NCI-H2029 (cell line): ENCODE results near the gene HEY2.
"Not testable (repeated sequence)": the region's sequence is repeated elsewhere in the genome, so short reads cannot be mapped to it uniquely, and the experiment has no call there.

ENCODE experiments used
- DNase-seq: peaks from one replicate; lab custom pipeline; 2025; lab: John Stamatoyannopoulos, UW

The HEY2 gene

DNA sequence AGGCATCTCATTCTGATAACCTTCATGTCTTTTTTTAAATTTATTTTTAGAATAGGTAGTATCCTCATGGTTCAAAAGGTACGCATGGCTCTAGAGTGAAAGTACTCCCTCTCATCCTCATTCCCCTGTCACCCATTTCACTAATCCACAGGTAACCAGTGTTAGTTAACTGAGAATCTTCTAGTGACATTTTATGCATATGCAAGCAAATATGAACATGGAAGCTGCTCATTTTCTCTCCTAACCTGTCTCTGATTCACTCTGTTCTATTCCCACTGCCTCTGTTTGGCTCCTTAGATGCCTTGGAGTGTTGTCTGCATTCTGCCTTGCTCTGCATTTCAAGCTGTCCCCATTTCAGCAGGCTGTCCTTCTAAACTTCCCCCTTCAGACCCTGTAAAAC, 45.9 kb downstream of the HEY2 start:
- DNase-seq = no peak

DNA sequence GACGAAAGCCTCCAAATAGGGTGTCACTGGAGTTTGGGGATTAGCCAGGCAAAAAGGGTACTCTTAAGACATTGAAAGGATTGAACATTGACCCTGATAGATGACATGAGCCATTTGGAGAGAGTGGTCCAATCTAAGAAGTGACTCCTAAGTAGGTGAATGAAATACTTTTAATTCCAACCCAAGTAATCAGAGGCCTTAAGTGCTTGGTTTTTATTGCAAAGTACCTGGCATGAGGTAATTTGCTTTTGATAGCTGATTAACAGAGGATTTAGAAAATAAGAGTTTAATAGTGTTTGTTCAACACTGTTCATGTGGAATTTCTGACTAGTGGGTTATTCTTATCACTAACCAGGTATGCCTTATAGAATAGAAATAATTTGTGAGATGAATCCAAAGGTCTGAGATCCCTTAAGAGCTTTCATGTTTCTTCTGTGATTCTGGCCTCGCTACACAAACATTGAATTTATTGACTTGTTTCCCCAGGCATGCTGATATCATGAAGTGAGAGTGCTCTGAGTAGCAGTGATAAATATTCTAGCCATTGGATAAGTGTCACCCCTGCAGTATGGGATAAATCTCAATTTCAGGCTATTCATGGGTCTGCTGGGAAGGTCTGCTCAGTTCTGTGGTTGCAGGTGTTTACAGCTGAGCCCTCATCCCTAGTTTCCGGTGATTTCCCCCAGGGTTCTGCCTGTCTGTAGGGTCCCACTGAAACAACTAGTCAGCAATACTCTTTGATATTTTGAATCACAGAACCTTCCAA, 47.9 kb downstream of the HEY2 start:
- DNase-seq = no peak

DNA sequence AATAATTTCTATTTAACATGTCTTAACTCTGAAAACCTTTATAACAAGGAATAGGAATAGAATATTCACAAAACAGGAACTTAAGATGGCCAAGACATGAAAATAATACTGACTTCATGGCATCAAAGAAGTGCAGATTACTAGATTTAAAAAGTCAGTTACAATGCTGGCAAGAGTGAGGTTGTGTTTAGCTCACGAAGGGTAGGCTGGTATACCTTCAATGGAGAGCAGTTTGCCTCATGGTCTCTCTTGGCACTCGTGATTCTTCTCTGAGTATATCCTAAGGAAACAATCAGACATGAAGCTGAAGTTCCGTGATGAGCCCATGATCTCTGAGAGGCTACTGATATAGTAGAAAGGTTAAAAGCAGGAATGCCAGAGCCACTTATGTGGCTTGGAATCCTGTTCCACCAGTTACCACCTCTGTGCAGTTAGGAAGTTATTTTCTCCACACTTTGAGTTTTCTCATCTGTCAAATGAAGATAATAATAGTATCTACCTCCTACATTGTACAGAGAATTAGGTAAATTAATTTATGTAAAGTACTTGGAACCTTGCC, 48.5 kb downstream of the HEY2 start:
- DNase-seq = no peak

DNA sequence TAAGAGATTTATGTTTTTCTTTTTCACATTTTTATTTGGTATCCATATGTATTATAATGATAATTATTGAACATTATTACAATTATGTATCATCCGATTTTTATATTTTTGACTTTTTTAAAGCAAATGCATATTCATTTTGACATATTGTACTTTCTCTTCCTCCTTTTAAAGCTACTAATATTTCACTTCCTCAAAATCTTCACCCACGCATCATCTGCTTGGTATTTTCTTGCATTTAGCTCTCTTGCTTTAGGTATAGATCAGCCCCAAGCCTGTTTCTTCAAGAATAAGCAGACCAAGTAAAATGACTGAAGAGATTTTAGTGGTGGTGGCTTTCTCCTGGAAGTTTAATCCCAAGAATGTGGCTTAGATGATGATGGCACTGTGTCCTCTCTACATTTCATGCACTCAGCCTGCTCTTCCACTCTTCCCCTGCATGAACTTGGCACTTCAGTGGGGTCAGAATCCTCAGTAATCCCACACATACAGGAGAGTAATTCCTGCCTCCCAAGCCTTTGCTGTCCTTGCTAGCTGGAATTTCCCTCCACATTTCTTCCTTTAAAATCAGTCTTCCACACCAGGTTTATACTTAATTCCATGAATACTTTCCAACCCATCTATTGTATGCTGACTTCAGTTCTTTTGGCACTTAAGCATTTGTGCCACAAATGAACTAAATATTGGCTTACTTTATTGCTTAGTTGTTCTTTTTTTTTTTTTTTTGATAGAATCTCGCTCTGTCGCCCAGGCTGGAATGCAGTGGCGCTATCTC, 49.5 kb downstream of the HEY2 start:
- DNase-seq = no peak

DNA sequence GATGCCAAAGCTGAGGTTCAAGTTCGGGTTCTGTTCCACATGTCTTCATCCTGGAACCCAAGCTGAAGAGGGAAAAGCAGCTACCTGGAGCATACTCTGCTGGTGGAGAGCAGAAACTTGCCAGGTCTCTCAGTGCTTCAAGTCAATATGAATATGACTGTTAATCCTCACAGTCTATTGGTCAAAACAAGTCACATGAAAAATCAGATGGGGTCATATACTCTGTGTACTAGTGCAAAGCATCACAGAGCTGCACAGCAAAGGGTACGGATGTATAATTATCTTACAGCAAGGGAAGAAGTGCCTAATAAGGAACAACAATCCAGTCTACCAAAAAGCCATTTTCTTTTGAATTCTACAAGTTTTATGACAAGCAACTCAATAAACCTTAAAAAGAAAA, 53.0 kb downstream of the HEY2 start:
- no peak for DNase-seq

DNA sequence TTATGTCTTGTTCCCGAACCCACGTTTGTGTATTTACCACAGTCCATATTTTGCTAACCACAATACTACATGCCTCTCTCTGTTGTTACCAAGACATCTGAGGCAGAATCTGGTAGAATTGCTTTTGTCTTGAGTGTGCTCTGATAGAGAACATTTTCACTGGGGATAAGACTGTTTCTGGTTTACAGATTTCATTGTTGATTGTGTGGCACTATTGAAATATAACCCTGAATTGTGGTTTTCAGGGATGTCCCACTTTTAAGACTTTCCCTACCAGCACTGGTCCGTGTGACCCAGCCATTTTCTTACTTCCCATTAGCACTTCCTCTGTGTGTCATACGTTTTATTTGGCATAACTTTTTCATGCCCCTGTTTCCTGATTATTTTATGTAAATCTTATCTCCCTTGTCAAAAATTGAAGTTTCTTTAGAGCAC, 53.5 kb downstream of the HEY2 start:
- DNase-seq = no peak

DNA sequence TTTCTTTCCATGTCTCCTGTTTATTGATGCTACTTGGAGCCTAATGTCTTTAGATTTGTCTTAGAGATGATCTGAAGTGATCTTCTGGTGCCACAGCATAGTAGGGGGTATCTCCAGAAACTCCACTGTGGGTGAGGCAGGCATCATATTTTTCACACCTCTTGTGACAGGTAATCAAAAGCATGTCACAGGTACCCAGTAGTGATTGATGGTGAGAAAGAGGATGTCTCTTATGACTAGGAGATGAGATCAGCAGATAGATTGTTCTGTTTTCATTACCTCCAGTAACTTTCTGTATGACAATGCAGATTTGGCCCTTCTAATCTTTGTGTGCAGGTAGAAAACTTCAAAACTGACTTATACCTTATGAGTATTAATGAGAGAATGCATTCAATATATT, 54.8 kb downstream of the HEY2 start:
- no peak for DNase-seq

DNA sequence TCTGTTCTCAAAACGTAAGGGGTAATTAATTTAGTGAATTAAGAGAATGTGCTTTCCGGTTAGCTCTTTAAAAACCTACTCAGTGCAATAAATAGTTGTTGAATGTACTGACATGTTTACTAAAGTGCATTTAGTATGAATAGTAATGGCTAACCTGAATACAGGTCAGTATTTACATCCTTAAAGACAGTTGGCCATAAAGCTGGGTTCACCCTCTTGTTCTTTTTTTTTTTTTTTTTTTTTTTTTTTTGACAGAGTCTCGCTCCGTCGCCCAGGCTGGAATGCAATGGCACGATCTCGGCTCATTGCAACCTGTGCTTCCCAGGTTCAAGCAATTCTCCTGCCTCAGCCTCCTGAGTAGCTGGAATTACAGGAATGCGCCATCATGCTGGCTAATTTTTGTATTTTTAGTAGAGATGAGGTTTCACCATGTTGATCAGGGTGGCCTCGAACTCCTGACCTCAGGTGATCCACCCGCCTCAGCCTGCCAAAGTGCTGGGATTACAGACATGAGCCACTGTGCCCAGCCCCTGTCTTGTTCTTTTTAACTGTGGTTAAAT, 55.5 kb downstream of the HEY2 start:
- DNase-seq = not testable (repeated sequence)

DNA sequence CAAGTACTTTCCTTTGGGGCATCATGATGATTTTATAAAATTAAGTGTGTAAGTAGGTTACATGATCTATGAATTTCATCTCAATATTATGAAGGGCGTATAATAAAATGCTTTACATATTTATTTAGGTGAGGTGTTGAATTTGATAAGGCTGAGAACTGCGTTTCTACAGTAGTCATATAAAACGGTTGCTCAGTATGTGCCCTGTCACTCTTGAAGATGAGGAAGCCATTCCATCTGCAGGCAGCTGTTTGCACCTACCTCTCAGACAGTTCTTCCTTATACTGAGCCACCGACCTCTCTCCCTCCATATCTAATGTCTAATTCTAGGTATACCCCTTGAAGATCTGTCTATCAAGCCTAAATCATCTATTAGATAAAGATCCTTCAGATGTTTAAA, 57.4 kb downstream of the HEY2 start:
- no peak for DNase-seq

DNA sequence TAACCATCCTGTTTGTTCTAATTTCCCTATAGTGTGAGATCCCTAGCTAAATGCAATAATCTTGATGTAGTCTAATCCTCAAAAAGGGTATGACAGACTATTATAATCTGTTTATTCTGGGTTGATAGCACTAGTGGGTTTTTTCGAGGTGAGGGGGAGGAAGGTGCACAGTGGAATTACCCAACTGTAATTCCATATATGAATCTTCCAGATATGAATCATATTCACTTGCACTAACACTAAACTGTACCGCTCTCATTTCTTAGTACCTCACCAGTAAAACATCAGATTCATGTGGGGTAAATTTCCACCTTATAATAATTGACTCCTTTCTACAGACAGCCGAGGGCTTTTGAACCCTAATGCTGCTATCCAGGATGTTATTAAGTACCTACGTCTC, 57.9 kb downstream of the HEY2 start:
- DNase-seq = no peak

DNA sequence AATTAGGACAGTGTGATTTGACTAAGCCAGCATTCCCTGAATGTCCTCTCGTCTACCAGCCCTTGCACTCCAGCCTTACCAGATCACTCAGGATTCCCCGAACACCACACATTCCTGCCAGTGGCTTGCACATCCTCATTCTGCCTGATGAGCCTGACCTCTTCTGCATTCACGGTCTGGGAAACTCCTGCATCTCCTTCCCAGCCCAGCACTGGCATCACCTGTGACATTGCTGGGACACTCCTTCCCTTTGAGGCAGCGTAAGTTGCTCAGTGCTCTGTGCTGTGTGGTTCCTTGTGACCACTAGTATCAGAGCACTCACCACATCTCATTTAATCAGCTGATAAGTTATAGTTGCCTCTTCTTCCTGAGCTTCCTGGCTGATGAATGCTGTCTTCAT, 58.6 kb downstream of the HEY2 start:
- DNase-seq = no peak

DNA sequence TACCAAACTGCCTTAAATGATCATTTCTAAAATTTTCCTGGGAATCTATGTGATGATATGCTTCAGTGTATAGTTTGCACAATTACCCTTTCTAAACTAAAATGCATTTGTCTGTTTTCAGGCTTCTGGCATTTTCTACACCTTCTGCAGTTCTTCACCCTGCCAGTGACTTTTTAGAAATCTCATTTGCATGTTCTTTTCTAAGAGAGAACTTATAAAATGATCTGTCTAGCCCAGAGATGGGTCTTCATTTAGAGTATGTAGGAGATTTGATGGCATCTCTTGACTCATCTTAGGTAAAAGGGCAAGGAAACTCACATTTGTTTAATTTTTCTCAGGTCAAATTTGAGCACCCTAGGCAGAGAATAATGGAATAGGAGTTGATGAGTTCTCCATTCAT, 59.2 kb downstream of the HEY2 start:
- no peak for DNase-seq

DNA sequence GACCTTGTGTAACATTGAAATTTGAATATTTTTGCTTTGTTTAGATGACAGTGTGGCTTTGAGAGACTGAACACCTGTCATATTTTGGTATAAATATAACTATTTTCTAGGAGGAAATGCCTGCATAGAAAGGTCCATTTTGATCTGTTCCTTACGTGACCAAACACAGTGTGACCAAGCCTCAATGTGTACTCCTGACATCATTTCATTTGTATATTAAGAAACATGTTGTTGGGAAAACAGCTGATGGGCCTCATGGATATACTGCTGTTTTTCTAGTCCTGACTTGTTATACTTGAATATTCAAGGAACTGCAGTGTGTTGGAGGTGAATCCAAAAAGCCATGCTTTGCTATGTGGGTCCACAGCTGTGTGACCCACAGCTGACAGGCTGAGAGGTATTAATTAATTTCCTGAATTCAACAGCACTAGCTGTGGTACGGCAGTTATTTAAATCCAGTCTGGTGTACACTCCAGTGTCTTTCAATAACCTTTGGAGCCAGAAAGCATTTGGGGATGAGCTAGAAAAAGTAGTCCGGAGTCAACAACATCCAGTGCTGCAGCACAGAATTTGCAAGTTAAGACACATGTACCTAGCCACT, 60.2 kb downstream of the HEY2 start:
- no peak for DNase-seq

DNA sequence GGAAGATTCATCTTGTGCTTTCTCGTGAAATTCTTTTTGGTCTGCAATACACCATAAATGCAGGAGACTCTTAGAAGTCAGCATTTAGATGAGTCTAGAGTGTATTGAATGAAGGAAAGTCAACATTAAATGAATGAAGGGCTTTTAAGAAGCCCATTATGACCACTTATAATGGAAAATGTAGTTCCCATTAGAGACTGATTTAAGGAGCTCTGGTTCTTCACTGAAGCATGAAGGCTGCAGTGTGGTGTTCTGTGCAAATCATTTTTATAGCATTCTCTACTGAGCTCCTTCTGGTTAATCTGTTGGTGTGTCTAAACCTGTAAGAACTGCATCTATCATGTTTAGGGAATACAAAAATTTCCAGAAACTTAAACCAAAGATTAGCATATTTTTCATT, 61.0 kb downstream of the HEY2 start:
- peak; percentile 85 for DNase-seq
